GM23248 (cell line): ENCODE results near the gene MICU1. TPM values are rescaled to one million over a fixed set of nuclear protein-coding genes. Genes with fewer than 3 reads are reported as not detected.

Experiments
- DNase-seq: peaks from one replicate; pipeline ENCODE4 v3.0.0-alpha.2; 2015
- H2AFZ ChIP-seq: fragments of 200-600 bp; sonication (generic); 2 replicates; pipeline ENCODE4 v1.6.1; 2016; ENCODE audit warnings: antibody characterized with exemption
- H3F3A ChIP-seq: fragments of 200-600 bp; sonication (generic); 2 replicates; pipeline ENCODE4 v1.6.1; 2016; ENCODE audit warnings: mild to moderate bottlenecking, antibody characterized with exemption, mixed run types; ENCODE audit not compliant: insufficient read depth
- H3K27ac ChIP-seq: fragments of 200-600 bp; sonication (generic); 2 replicates; pipeline ENCODE4 v1.5.1; 2016; ENCODE audit warnings: mild to moderate bottlenecking
- H3K27me3 ChIP-seq: fragments of 200-600 bp; sonication (generic); replicated peaks from 2 replicates; pipeline ENCODE4 v1.6.1; 2016; ENCODE audit warnings: mild to moderate bottlenecking; ENCODE audit not compliant: insufficient read depth
- H3K36me3 ChIP-seq: fragments of 200-600 bp; sonication (generic); 2 replicates; pipeline ENCODE4 v1.6.1; 2016; ENCODE audit warnings: low read depth, mild to moderate bottlenecking
- H3K4me1 ChIP-seq: fragments of 200-600 bp; sonication (generic); 2 replicates; pipeline ENCODE4 v1.6.1; 2016; ENCODE audit warnings: mild to moderate bottlenecking; ENCODE audit not compliant: insufficient read depth
- H3K4me2 ChIP-seq: fragments of 200-600 bp; sonication (generic); one replicate; pipeline ENCODE4 v1.6.1; 2016; ENCODE audit warnings: mild to moderate bottlenecking; ENCODE audit not compliant: unreplicated experiment
- H3K4me3 ChIP-seq: fragments of 200-600 bp; sonication (generic); 2 replicates; pipeline ENCODE4 v1.5.1; 2016; ENCODE audit warnings: mild to moderate bottlenecking
- H3K79me2 ChIP-seq: fragments of 200-600 bp; sonication (generic); 2 replicates; pipeline ENCODE4 v1.6.1; 2016; ENCODE audit warnings: mild to moderate bottlenecking; ENCODE audit not compliant: insufficient read depth
- H3K9ac ChIP-seq: fragments of 200-600 bp; sonication (generic); 2 replicates; pipeline ENCODE4 v1.6.1; 2016; ENCODE audit warnings: mild to moderate bottlenecking
- H3K9me2 ChIP-seq: fragments of 200-600 bp; sonication (generic); 2 replicates; pipeline ENCODE4 v1.6.1; 2016; ENCODE audit warnings: mixed run types, mild to moderate bottlenecking, moderate library complexity; ENCODE audit not compliant: insufficient read depth
- H3K9me3 ChIP-seq: fragments of 200-600 bp; sonication (generic); one replicate; pipeline ENCODE4 v1.6.1; 2017; ENCODE audit warnings: low read depth
- H4K20me1 ChIP-seq: fragments of 200-600 bp; sonication (generic); 2 replicates; pipeline ENCODE4 v1.6.0; 2016; ENCODE audit not compliant: insufficient read depth
- EZH2 ChIP-seq: fragments of 200-600 bp; sonication (generic); IDR thresholded peaks from 2 replicates; pipeline ENCODE4 v1.6.1; 2018; ENCODE audit warnings: antibody characterized with exemption, mild to moderate bottlenecking; ENCODE audit not compliant: insufficient read depth, poor library complexity, severe bottlenecking
- EZH2phosphoT487 ChIP-seq: fragments of 200-600 bp; sonication (generic); IDR thresholded peaks from 2 replicates; pipeline ENCODE4 v1.6.1; 2018; ENCODE audit warnings: antibody characterized with exemption, moderate library complexity, mild to moderate bottlenecking, low read depth; ENCODE audit not compliant: insufficient read depth
- WGBS, 2 experiments: methylation state at CpG; one replicate each; pipeline ENCODE4 v1.1.6; 2015 to 2017; ENCODE audit warnings: low lambda C conversion rate in 2 of 2, low coverage in 1 of 2; ENCODE audit errors: missing lambda C conversion rate in 2 of 2; 5-methylcytosine and 5-hydroxymethylcytosine counted together
- in situ Hi-C: fragments of 300-500 bp; cut with MboI; formaldehyde crosslinking; loops from 2 replicates; pipeline ENCODE4 v1.15.0; 2020
- polyA plus RNA-seq: library from polyadenylated mRNA; unstranded; fragments of >200 nt; fragmentation: Nextera tagmentation; extraction: Ambion mirVana; gene quantifications from 2 replicates; pipeline ENCODE4 v1.2.1, GENCODE V29; 2016
- total RNA-seq: library from RNA; depleted of rRNA; stranded (reverse); fragments of >200 nt; shearing (Covaris generic); gene quantifications from 2 replicates; pipeline ENCODE4 v1.2.3, GENCODE V29; 2014

Gene MICU1
- total and polyA plus RNA-seq, 2 experiments from 2014 or later = 37.3 to 45.0 TPM

GRCh38 chr10:72638586-72639440 lies 12.9 kb upstream of the MICU1 start:
- Histone ChIP-seq H3K36me3 (no peaks in the 10 kb centered on the region), H3K79me2 (no peaks in the 10 kb centered on the region), H3K4me1 (0 out of 2 replicates have a peak, but pooled peaks cover 11% of the 10 kb centered on the region), H3K27ac (no peak overlapping the region), H3K4me2 (no peak overlapping the region), H4K20me1 (no peaks in the 10 kb centered on the region), H3K4me3 (no peak overlapping the region), H3K9ac (no peak overlapping the region), H3K9me3 (no peaks in the 10 kb centered on the region), H3K9me2 (no peaks in the 10 kb centered on the region), H3K27me3 (no peaks in the 10 kb centered on the region), H2AFZ (no peak overlapping the region), H3F3A (no peaks in the 10 kb centered on the region)
- TF ChIP-seq EZH2phosphoT487 = no peak
- no peak for TF ChIP-seq EZH2
- DNase-seq = no peak
- 56 to 60% methylated on average over 4 of the region's 4 CpGs for WGBS, 2 experiments
- in situ Hi-C loops = no loop called here

- Histone ChIP-seq H3K9me2 (no peaks in the 10 kb centered on the region), H2AFZ (peak overlapping the region; percentile 60), H3F3A (no peaks in the 10 kb centered on the region), H3K27ac (peak overlapping the region; percentile 47), H4K20me1 (no peaks in the 10 kb centered on the region), H3K79me2 (no peaks in the 10 kb centered on the region), H3K4me2 (no peak overlapping the region), H3K27me3 (no peaks in the 10 kb centered on the region), H3K9me3 (no peaks in the 10 kb centered on the region), H3K9ac (no peak overlapping the region), H3K4me3 (no peak overlapping the region), H3K36me3 (no peaks in the 10 kb centered on the region), H3K4me1 (0 out of 2 replicates have a peak, but pooled peaks cover 11% of the 10 kb centered on the region)
- TF ChIP-seq EZH2 (no peak), EZH2phosphoT487 (no peak)
- WGBS, 2 experiments = 4 to 5% methylated on average over 4 of the region's 4 CpGs
- in situ Hi-C loops = no loop called here
- DNase-seq = peak; percentile 87
These were observed 11.5 kb upstream of the MICU1 start for GRCh38 chr10:72637398-72637857.

GRCh38 chr10:72630144-72630543 lies 4.3 kb upstream of the MICU1 start:
- Histone ChIP-seq H3K79me2 (peaks cover 2% of the 10 kb centered on the region), H3K9me3 (no peaks in the 10 kb centered on the region), H3K27me3 (no peaks in the 10 kb centered on the region), H3K9ac (no peak overlapping the region), H3K4me3 (no peak overlapping the region), H3K9me2 (no peaks in the 10 kb centered on the region), H2AFZ (no peak overlapping the region), H3K27ac (no peak overlapping the region), H3K4me2 (no peak overlapping the region), H4K20me1 (no peaks in the 10 kb centered on the region), H3F3A (no peaks in the 10 kb centered on the region), H3K36me3 (no peaks in the 10 kb centered on the region), H3K4me1 (no peaks in the 10 kb centered on the region)
- no peak for DNase-seq
- in situ Hi-C loops = no loop called here
- TF ChIP-seq EZH2phosphoT487 = no peak
- no peak for TF ChIP-seq EZH2
- 66 to 75% methylated on average over 2 of the region's 2 CpGs for WGBS, 2 experiments

- Histone ChIP-seq H3K27me3 (no peaks in the 10 kb centered on the region), H3K9me2 (no peaks in the 10 kb centered on the region), H3K27ac (peak overlapping the region; percentile 85; the same call in 1 of the 2 replicates), H3K4me1 (peaks cover 9% of the 10 kb centered on the region; the same call in 1 of the 2 replicates), H3K36me3 (no peaks in the 10 kb centered on the region; the same call in 1 of the 2 replicates), H3K9me3 (no peaks in the 10 kb centered on the region), H3K4me3 (peak overlapping the region; percentile 87), H4K20me1 (no peaks in the 10 kb centered on the region), H3K79me2 (peaks cover 39% of the 10 kb centered on the region), H3K9ac (peak overlapping the region; percentile 94), H3K4me2 (peak overlapping the region; percentile 86), H2AFZ (peak overlapping the region; percentile 91), H3F3A (no peaks in the 10 kb centered on the region)
- no peak for DNase-seq
- 0% methylated on average over 1 of the region's 1 CpG for WGBS, 2 experiments
- no peak for TF ChIP-seq EZH2
- TF ChIP-seq EZH2phosphoT487 = no peak
- in situ Hi-C loops = no loop called here
These were observed 520 bp upstream of the MICU1 start for GRCh38 chr10:72626444-72626754.
